Peyer's patch (tissue), 4 donors: Measurements from ENCODE around the gene MARS1. TPM values are rescaled to one million over a fixed set of nuclear protein-coding genes. Genes with fewer than 3 reads are reported as not detected.

Experiments used
- DNase-seq, 3 donors: peaks; one replicate each; pipeline ENCODE4 v3.0.0-alpha.2; 2017 to 2019
- H3K27ac ChIP-seq, 4 donors: fragments of 200-600 bp; sonication (generic); one replicate each; pipeline ENCODE4 v1.5.1; 2016 to 2019
- H3K27me3 ChIP-seq, 2 donors: fragments of 200-600 bp; sonication (generic); one replicate each; pipeline ENCODE4 v1.5.1; 2019
- H3K36me3 ChIP-seq, 3 donors: fragments of 200-600 bp; sonication (generic); one replicate each; pipeline ENCODE4 v1.5.1; 2016 to 2019
- H3K4me1 ChIP-seq, 4 donors: fragments of 200-600 bp; sonication (generic); one replicate each; pipeline ENCODE4 v1.5.1; 2016 to 2019
- H3K4me3 ChIP-seq, 4 donors: fragments of 200-600 bp; sonication (generic); 1 replicate in 3 of 4; 2 replicates in 1 of 4; pipeline ENCODE4 v1.5.1; 2016 to 2019; ENCODE audit warnings: mild to moderate bottlenecking in 1 of 4
- H3K9me3 ChIP-seq, 4 donors: fragments of 200-600 bp; sonication (generic); one replicate each; pipeline ENCODE4 v1.5.1; 2016 to 2019; ENCODE audit warnings: mild to moderate bottlenecking in 1 of 4
- CTCF ChIP-seq, 6 experiments: fragments of 450-650 bp in 4 of 6; fragments of 200-600 bp in 2 of 6; sonication (generic) in 1 of 6; IDR thresholded peaks; one replicate each; pipeline ENCODE4 v1.5.1; 2017 to 2019; ENCODE audit warnings: antibody characterized with exemption in 6 of 6, mild to moderate bottlenecking in 3 of 6, moderate library complexity in 1 of 6
- POLR2A ChIP-seq, 2 donors: fragments of 450-650 bp; IDR thresholded peaks; one replicate each; pipeline ENCODE4 v1.5.1; 2017; ENCODE audit warnings: antibody characterized with exemption in 2 of 2, mild to moderate bottlenecking in 2 of 2, moderate library complexity in 2 of 2
- small RNA-seq, 2 donors: library from RNA; depleted of rRNA; stranded (forward); fragments of <200 nt; gene quantifications; one replicate each; pipeline ENCODE3, GENCODE V24; 2016
- total RNA-seq, 4 donors: library from RNA; depleted of rRNA; stranded (reverse); fragments of >200 nt; gene quantifications; one replicate each; pipeline ENCODE4 v1.1.0, GENCODE V29; 2016

Gene MARS1
- total RNA-seq, 4 donors from 2014 or later = 40.6 to 97.4 (median 63.5) TPM

- no peak for DNase-seq
- Histone ChIP-seq H3K4me3 (no peak overlapping the region), H3K9me3 (no peaks in the 10 kb centered on the region), H3K27me3 (no peaks in the 10 kb centered on the region), H3K4me1 (no peaks in the 10 kb centered on the region), H3K27ac (no peak overlapping the region), H3K36me3 (no peaks in the 10 kb centered on the region)
- no peak for TF ChIP-seq POLR2A (IDR thresholded peaks at IDR 0.05)
- no peak for TF ChIP-seq CTCF (IDR thresholded peaks at IDR 0.05)
Observed at GRCh38 chr12:57564178-57564740, 76.4 kb downstream of the MARS1 start.

Small RNA genes within 50 kb of the gene (small RNA-seq; reads per million reads assigned to genes)
- 0 reads per million in 2 donors for gene MIR616

Other genes with a start within 250 kb of the MARS1 start
- gene STAC3, start 236.9 kb upstream of the MARS1 start, total RNA-seq = 1 to 10 TPM; 1.9 to 6.6 (median 2.4) TPM
- 100 to 1,000 TPM in 1 of 4 donors, 10 to 100 TPM in 3; 23.1 to 145 (median 54.8) TPM for gene R3HDM2, start 57.0 kb upstream of the MARS1 start, total RNA-seq
- not detected for gene INHBC, start 53.3 kb upstream of the MARS1 start, total RNA-seq
- not detected for gene INHBE, start 32.8 kb upstream of the MARS1 start, total RNA-seq
- 1 to 10 TPM in 2 of 4 donors, under 1 TPM in 2; 0.67 to 2.1 (median 1.3) TPM for gene GLI1, start 28.3 kb upstream of the MARS1 start, total RNA-seq
- gene ARHGAP9, start 8.2 kb upstream of the MARS1 start, total RNA-seq = 100 to 1,000 TPM in 1 of 4 donors, 10 to 100 TPM in 3; 16.5 to 220 (median 28.2) TPM
- 10 to 100 TPM in 3 of 4 donors, 1 to 10 TPM in 1; 9.1 to 44.6 (median 24.0) TPM for gene DDIT3, start 32.4 kb downstream of the MARS1 start, total RNA-seq
- 100 to 1,000 TPM in 1 of 4 donors, 10 to 100 TPM in 3; 38.0 to 144 (median 71.5) TPM for gene MBD6, start 34.8 kb downstream of the MARS1 start, total RNA-seq
- gene DCTN2, start 59.1 kb downstream of the MARS1 start, total RNA-seq = 100 to 1,000 TPM; 161 to 326 (median 229) TPM
- gene KIF5A, start 62.0 kb downstream of the MARS1 start, total RNA-seq = 1 to 10 TPM in 2 of 4 donors, under 1 TPM in 2; 0.35 to 2.5 (median 1.4) TPM
- 10 to 100 TPM in 3 of 4 donors, 1 to 10 TPM in 1; 9.1 to 52.6 (median 37.9) TPM for gene PIP4K2C, start 103.1 kb downstream of the MARS1 start, total RNA-seq
- 10 to 100 TPM in 3 of 4 donors, 1 to 10 TPM in 1; 4.2 to 15.7 (median 11.5) TPM for gene DTX3, start 116.8 kb downstream of the MARS1 start, total RNA-seq
- gene ARHGEF25, start 123.4 kb downstream of the MARS1 start, total RNA-seq = 10 to 100 TPM in 2 of 4 donors, 1 to 10 TPM in 2; 5.1 to 44.6 (median 8.7) TPM
- under 1 TPM in 1 of 4 donors, not detected in 3; 0.40 TPM for gene B4GALNT1, start 145.1 kb downstream of the MARS1 start, total RNA-seq
- gene OS9, start 206.1 kb downstream of the MARS1 start, total RNA-seq = 100 to 1,000 TPM; 275 to 353 (median 292) TPM